ENCODE data around the gene GREM1. TPM values are rescaled to one million over a fixed set of nuclear protein-coding genes. Genes with fewer than 3 reads are reported as not detected.

Gene GREM1
- total and polyA plus RNA-seq, 2 donors (not counting 3 experiments of a cell fraction or from before 2014, with no cell fraction given): not detected

DNA sequence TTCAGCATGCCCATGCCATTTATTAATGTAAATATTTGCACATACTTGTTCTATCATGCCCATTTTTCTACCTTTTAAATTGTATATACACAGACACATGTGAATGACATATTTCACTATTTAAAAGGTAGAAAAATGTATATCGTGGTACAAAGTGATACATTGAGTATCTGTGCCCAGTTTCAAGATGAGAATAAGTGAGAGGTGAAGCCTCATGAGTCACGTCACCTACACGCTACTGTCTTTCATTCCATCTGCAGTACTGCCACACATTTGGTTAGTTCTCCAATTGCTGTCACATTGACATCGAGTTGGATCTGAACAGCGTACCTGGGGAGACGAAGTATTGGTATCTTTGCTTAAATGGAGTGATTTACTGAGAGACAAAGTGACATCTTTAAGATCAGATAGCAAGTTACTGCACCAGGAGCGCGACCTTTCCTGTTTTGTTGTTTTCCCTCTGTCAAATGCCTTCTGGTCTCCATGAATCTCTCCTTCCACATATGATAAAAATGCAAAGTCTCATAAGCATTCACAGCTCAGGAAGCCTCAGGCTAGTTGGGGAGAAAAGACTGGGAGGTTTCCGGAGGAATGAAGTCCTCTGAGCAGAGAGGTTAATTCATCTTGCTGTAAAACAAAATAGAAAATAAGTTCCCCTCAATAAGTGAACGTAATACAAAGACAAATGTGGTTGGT, 12.0 kb downstream of the GREM1 start:
- H3K36me3 ChIP-seq (ENCODE audit: control insufficient read depth in 2 of 2, extremely low read depth in 1 of 2, insufficient read depth in 2 of 2, low read length in 2 of 2): no peaks in the 10 kb centered on the region
- H3K4me2 ChIP-seq (ENCODE audit: insufficient read depth, low read length): no peak overlapping the region

More for the DNA sequence above, 12.0 kb downstream of the GREM1 start:
- Histone ChIP-seq H3K4me1 (ENCODE audit: control insufficient read depth, extremely low read depth, insufficient read depth, low read length) (no peaks in the 10 kb centered on the region), H4K20me1 (replicated peaks; ENCODE audit: control insufficient read depth, extremely low read depth, insufficient read depth, low read length) (no peaks in the 10 kb centered on the region), H3K4me3 (replicated peaks in 1 of 3; ENCODE audit: insufficient read depth in 1 of 3, low read depth in 1 of 3, low read length in 3 of 3) (no peak overlapping the region), H3K9me3 (replicated peaks; ENCODE audit: control insufficient read depth, insufficient read depth, low read length) (no peaks in the 10 kb centered on the region), H2AFZ (ENCODE audit: low read depth, low read length) (no peak overlapping the region), H3K27ac (ENCODE audit: insufficient read depth, low read depth, low read length) (no peak overlapping the region), H3K79me2 (ENCODE audit: control insufficient read depth, insufficient read depth, low read length) (no peaks in the 10 kb centered on the region), H3K27me3 (ENCODE audit: control insufficient read depth in 2 of 2, insufficient read depth in 2 of 2, low read length in 2 of 2) (peaks cover 14 to 15% of the 10 kb centered on the region in 2 experiments), H3K9me1 (replicated peaks; ENCODE audit: control insufficient read depth, extremely low read depth, insufficient read depth, low read length) (no peaks in the 10 kb centered on the region), H3K9ac (replicated peaks; ENCODE audit: extremely low read depth, insufficient read depth, low read length) (no peak overlapping the region)
- TF ChIP-seq, protein P1, sequence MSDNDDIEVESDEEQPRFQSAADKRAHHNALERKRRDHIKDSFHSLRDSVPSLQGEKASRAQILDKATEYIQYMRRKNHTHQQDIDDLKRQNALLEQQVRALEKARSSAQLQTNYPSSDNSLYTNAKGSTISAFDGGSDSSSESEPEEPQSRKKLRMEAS (IDR thresholded peaks at IDR 0.05; ENCODE audit: insufficient read depth, insufficient read length): no peak
- TF ChIP-seq EZH2 (IDR thresholded peaks at IDR 0.05; ENCODE audit: borderline replicate concordance, low read depth, low read length, severe bottlenecking) (no peak), POLR2A (IDR thresholded peaks at IDR 0.05; ENCODE audit: low read depth, low read length) (no peak), JUN (IDR thresholded peaks at IDR 0.05; ENCODE audit: borderline replicate concordance, insufficient read depth, insufficient read length, low read depth) (no peak), MYC (IDR thresholded peaks at IDR 0.05; ENCODE audit: low read depth, low read length) (no peak), POLR2AphosphoS5 (IDR thresholded peaks at IDR 0.05; ENCODE audit: insufficient read depth, low read depth, low read length) (no peak), GATA2 (IDR thresholded peaks at IDR 0.05; ENCODE audit: insufficient read depth, insufficient read length, low read depth, low read length) (no peak), FOS (IDR thresholded peaks at IDR 0.05; ENCODE audit: borderline replicate concordance, insufficient read depth, low read length) (no peak)
- TF ChIP-seq, protein P2, sequence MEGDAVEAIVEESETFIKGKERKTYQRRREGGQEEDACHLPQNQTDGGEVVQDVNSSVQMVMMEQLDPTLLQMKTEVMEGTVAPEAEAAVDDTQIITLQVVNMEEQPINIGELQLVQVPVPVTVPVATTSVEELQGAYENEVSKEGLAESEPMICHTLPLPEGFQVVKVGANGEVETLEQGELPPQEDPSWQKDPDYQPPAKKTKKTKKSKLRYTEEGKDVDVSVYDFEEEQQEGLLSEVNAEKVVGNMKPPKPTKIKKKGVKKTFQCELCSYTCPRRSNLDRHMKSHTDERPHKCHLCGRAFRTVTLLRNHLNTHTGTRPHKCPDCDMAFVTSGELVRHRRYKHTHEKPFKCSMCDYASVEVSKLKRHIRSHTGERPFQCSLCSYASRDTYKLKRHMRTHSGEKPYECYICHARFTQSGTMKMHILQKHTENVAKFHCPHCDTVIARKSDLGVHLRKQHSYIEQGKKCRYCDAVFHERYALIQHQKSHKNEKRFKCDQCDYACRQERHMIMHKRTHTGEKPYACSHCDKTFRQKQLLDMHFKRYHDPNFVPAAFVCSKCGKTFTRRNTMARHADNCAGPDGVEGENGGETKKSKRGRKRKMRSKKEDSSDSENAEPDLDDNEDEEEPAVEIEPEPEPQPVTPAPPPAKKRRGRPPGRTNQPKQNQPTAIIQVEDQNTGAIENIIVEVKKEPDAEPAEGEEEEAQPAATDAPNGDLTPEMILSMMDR (IDR thresholded peaks at IDR 0.05; ENCODE audit: extremely low read depth in 1 of 2, insufficient read depth in 1 of 2, low read depth in 1 of 2, low read length in 2 of 2): no peak
- intact Hi-C loops (cut with micrococcal nuclease): loop anchor here (10.0 kb wide), 1 partner anchor 55 kb away; no protein-coding TSS in a partner anchor
- ChIA-PET POLR2A (no interaction called here), CTCF (interaction anchor here (0.6 kb wide), 1 partner anchor 178 kb away, joined by 4 read pairs; no protein-coding TSS in a partner anchor)
- FAIRE-seq (no peak), DNase-seq (ENCODE audit: low read depth, low spot score) (no peak)
- dilution Hi-C loops (cut with MboI; ENCODE audit: extremely low pct_ligation_motif_present, low sequenced_read_pairs): no loop called here
- BruUV-seq (replicated peaks): no TSS peak

Data from endothelial cell of umbilical vein (primary cell).